HepG2 (cell line): ENCODE results near the gene FBXO24.

ENCODE experiments used
- BCLAF1 ChIP-seq: fragments of 450-650 bp; IDR thresholded peaks from 2 replicates; pipeline ENCODE4 v1.6.1; 2017; ENCODE audit warnings: mild to moderate bottlenecking
- CTCF ChIP-seq: sonication (generic); formaldehyde crosslinking; IDR thresholded peaks from 2 replicates; pipeline ENCODE4 v1.5.0; 2020; ENCODE audit warnings: mild to moderate bottlenecking, missing genetic modification reagents, moderate library complexity
- GABPA ChIP-seq, 2 experiments: IDR thresholded peaks; 2 replicates each; pipeline ENCODE4 v1.6.1; 2011 to 2016; ENCODE audit warnings: low read depth in 2 of 2, low read length in 1 of 2, missing biosample characterization in 1 of 2, missing genetic modification characterization in 1 of 2
- MED8 ChIP-seq: sonication (generic); formaldehyde crosslinking; IDR thresholded peaks from 2 replicates; pipeline ENCODE4 v1.8.1; 2023; ENCODE audit warnings: mild to moderate bottlenecking, missing genetic modification reagents; ENCODE audit not compliant: insufficient replicate concordance
- PRPF4 ChIP-seq: fragments of 200-400 bp; formaldehyde crosslinking; IDR thresholded peaks from 2 replicates; pipeline ENCODE4 v1.6.1; 2016; ENCODE audit warnings: low read length, low read depth; ENCODE audit not compliant: poor library complexity, severe bottlenecking
- RFX5 ChIP-seq: IDR thresholded peaks from 2 replicates; pipeline ENCODE4 v1.6.1; 2011; ENCODE audit warnings: low read depth, low read length, improper control_type of control experiment
- ZNF484 ChIP-seq: sonication (generic); formaldehyde crosslinking; IDR thresholded peaks from 2 replicates; pipeline ENCODE4 v1.5.1; 2020; ENCODE audit warnings: mild to moderate bottlenecking, low read depth, missing genetic modification reagents, borderline replicate concordance

- no peak for TF ChIP-seq CTCF
- no peak for TF ChIP-seq ZNF484
- no peak for TF ChIP-seq MED8
- no peak for TF ChIP-seq GABPA (IDR thresholded peaks at IDR 0.05; ENCODE audit: low read depth, low read length)
- TF ChIP-seq GABPA (CRISPR knock-in tag; IDR thresholded peaks at IDR 0.05; ENCODE audit: low read depth): no peak
- TF ChIP-seq PRPF4: no peak
- TF ChIP-seq RFX5: no peak
- TF ChIP-seq BCLAF1: no peak
Measured at GRCh38 chr7:100571829-100572116, 14.4 kb upstream of the FBXO24 start.
